Measurements from ENCODE around the gene GSTM2.

Gene GSTM2

GRCh38 chr1:109653306-109653705 is 14.6 kb upstream of the GSTM2 start:
- DNase-seq (ENCODE audit: insufficient read length, low spot score) (no peak), FAIRE-seq (no peak)
- no peak for TF ChIP-seq CTCF (IDR thresholded peaks at IDR 0.05; ENCODE audit: insufficient read depth, missing control alignments)

GRCh38 chr1:109654519-109654918 is 13.3 kb upstream of the GSTM2 start:
- TF ChIP-seq CTCF (IDR thresholded peaks at IDR 0.05; ENCODE audit: insufficient read depth, missing control alignments) = no peak
- DNase-seq (ENCODE audit: insufficient read length, low spot score) (no peak), FAIRE-seq (no peak)

- DNase-seq (ENCODE audit: insufficient read length, low spot score) (peak; percentile 78), FAIRE-seq (no peak)
- no peak for TF ChIP-seq CTCF (IDR thresholded peaks at IDR 0.05; ENCODE audit: insufficient read depth, missing control alignments)
Measured at GRCh38 chr1:109655615-109656519, 12.0 kb upstream of the GSTM2 start, which contains the start of gene GSTM4. Gene GSTM4, plus strand, starts transcription at chr1:109656099. Its CDS starts 291 bp downstream, at chr1:109656390.

- no peak for TF ChIP-seq CTCF (IDR thresholded peaks at IDR 0.05; ENCODE audit: insufficient read depth, missing control alignments)
- FAIRE-seq (no peak), DNase-seq (ENCODE audit: insufficient read length, low spot score) (no peak)
Measured at GRCh38 chr1:109657395-109657794, 10.5 kb upstream of the GSTM2 start.

GRCh38 chr1:109657970-109658369 is 9.9 kb upstream of the GSTM2 start:
- FAIRE-seq = no peak
- no peak for TF ChIP-seq CTCF (IDR thresholded peaks at IDR 0.05; ENCODE audit: insufficient read depth, missing control alignments)
- DNase-seq (ENCODE audit: insufficient read length, low spot score) = no peak

GRCh38 chr1:109658533-109659042 is 9.3 kb upstream of the GSTM2 start:
- FAIRE-seq = no peak
- DNase-seq (ENCODE audit: insufficient read length, low spot score) = no peak
- no peak for TF ChIP-seq CTCF (IDR thresholded peaks at IDR 0.05; ENCODE audit: insufficient read depth, missing control alignments)

GRCh38 chr1:109659145-109659544 is 8.7 kb upstream of the GSTM2 start:
- no peak for TF ChIP-seq CTCF (IDR thresholded peaks at IDR 0.05; ENCODE audit: insufficient read depth, missing control alignments)
- FAIRE-seq = no peak
- no peak for DNase-seq (ENCODE audit: insufficient read length, low spot score)

Measured in D721Med (cell line).